Duodenal mucosa (tissue), 2 donors: Measurements from ENCODE around the gene URM1.

Experiments
- H3K27ac ChIP-seq: one replicate; pipeline ENCODE4 v1.7.0; 2013; ENCODE audit warnings: low read depth, low read length
- H3K27me3 ChIP-seq, 2 donors: one replicate each; pipeline ENCODE4 v1.7.0; 2013; ENCODE audit warnings: low read length in 2 of 2, control low read depth in 1 of 2; ENCODE audit not compliant: insufficient read depth in 2 of 2, control insufficient read depth in 1 of 2
- H3K36me3 ChIP-seq, 2 donors: one replicate each; pipeline ENCODE4 v1.7.0; 2013; ENCODE audit warnings: low read length in 2 of 2, control low read depth in 1 of 2; ENCODE audit not compliant: insufficient read depth in 2 of 2, control insufficient read depth in 1 of 2
- H3K4me1 ChIP-seq, 2 donors: one replicate each; pipeline ENCODE4 v1.7.0; 2013; ENCODE audit warnings: low read length in 2 of 2, control low read depth in 1 of 2; ENCODE audit not compliant: insufficient read depth in 2 of 2, control insufficient read depth in 1 of 2
- H3K4me3 ChIP-seq, 2 donors: one replicate each; pipeline ENCODE4 v1.7.0; 2013; ENCODE audit warnings: low read length in 2 of 2, low read depth in 1 of 2
- H3K9ac ChIP-seq, 2 donors: one replicate each; pipeline ENCODE4 v1.7.0; 2013; ENCODE audit warnings: low read length in 2 of 2, low read depth in 1 of 2
- H3K9me3 ChIP-seq, 2 donors: one replicate each; pipeline ENCODE4 v1.7.0; 2013; ENCODE audit warnings: low read length in 2 of 2, control low read depth in 1 of 2; ENCODE audit not compliant: control insufficient read depth in 1 of 2

URM1 gene

DNA sequence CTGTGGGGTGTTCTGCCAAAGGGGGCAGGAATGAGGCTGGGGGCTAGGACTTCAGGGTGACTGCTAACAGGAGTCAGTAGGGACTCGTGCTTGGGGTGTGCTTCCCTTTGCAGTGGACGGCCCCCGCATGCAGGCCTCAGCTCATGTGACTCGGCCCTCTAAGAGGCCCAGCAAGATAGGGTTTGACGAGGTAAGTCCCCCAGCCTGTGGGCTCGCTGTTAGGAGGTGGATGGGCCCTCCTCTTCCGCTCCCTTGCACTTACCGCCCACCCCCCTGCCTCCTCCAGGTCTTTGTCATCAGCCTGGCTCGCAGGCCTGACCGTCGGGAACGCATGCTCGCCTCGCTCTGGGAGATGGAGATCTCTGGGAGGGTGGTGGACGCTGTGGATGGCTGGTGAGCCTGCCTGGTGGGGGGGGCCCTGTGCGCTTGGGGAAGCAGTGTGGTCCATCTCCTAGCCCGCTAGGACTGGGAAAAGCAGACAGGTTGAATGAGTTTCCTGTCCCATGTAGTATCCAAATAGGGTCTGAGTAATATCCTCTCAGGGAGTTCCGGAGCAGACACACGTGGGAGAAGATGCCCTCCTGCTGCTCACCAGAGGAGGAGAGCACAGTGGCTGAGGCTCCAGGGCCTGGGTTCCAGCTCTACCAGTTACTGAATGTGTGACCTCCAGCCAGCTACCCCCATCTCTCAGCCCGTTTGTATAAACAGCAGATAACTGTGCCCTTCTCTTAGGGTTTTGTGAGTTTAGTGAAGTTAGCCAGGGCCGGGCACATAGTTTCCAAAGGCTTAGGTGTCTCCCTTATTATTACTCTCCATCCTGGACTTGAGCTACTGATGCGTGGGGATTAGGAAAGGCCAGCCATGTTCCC, 57.7 kb downstream of the URM1 start:
- no peak overlapping the region for H3K9ac ChIP-seq
- no peaks in the 10 kb centered on the region for H3K4me1 ChIP-seq
- H3K36me3 ChIP-seq: no peaks in the 10 kb centered on the region
- H3K4me3 ChIP-seq: no peak overlapping the region
- no peak overlapping the region for H3K27ac ChIP-seq
- no peaks in the 10 kb centered on the region for H3K27me3 ChIP-seq
- H3K9me3 ChIP-seq: no peaks in the 10 kb centered on the region

DNA sequence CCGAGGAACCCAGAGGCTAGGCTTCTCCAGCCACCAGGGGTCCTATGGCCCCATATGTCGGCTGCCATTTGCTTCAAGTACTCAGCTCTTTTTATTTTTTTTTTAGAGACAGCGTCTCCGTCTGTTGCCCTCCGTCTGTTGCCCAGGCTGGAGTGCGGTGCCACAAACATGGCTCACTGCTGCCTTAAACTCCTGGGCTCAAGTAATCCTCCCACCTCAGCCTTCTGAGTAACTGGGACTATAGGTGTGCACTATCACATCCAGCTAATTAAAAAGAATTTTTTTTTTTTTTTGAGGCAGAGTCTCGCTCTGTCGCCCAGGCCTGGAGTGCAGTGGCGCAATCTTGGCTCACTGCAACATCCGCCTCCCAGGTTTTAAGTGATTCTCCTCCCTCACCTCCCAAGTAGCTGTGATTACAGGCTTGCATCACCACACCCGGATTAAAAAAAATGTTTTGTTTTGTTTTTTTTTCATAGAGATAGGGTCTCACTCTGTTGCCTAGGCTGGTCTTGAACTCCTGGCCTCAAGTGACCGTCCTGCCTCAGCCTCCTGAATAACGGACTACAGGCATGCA, 58.4 kb downstream of the URM1 start:
- no peaks in the 10 kb centered on the region for H3K36me3 ChIP-seq
- no peaks in the 10 kb centered on the region for H3K27me3 ChIP-seq
- H3K4me3 ChIP-seq: no peak overlapping the region
- H3K27ac ChIP-seq: no peak overlapping the region
- no peaks in the 10 kb centered on the region for H3K4me1 ChIP-seq
- H3K9me3 ChIP-seq: no peaks in the 10 kb centered on the region
- H3K9ac ChIP-seq: no peak overlapping the region

DNA sequence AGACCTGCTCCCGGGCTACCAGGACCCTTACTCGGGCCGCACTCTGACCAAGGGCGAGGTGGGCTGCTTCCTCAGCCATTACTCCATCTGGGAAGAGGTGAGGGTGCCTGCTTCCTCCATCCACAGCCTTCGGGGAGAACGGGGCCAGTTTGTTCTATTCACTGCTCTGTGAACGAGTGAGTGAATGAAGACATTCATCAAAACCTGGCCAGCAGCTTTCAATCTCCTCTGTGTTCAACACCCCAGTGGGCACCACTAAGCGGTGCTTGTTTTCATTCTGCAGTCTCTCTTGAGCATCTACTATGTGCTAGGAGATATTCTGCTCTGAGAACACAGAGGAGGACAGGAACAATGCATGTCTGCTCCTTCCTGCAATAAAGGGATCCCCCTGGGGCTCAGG, 60.0 kb downstream of the URM1 start:
- Histone ChIP-seq H3K27me3 (no peaks in the 10 kb centered on the region), H3K9me3 (no peaks in the 10 kb centered on the region), H3K27ac (no peak overlapping the region), H3K36me3 (no peaks in the 10 kb centered on the region), H3K4me3 (no peak overlapping the region), H3K9ac (no peak overlapping the region), H3K4me1 (no peaks in the 10 kb centered on the region)

DNA sequence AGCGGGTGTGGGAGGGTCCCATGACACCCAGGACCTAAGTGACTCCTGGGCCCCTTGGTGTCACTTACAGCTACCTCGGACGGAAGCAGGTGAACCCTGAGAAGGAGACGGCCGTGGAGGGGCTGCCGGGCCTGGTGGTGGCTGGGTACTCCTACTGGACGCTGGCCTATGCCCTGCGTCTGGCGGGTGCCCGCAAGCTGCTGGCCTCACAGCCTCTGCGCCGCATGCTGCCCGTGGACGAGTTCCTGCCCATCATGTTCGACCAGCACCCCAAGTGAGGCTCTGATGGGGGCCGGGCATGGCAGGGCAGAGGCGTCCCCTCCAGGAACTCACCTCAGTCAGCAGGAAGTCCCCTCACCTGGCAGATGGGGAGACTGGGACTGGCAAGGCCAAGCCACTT, 63.2 kb downstream of the URM1 start:
- Histone ChIP-seq H3K9me3 (no peaks in the 10 kb centered on the region), H3K4me1 (peaks cover 0 to 8% of the 10 kb centered on the region in 2 donors), H3K9ac (no peak overlapping the region), H3K27me3 (no peaks in the 10 kb centered on the region), H3K4me3 (no peak overlapping the region), H3K36me3 (no peaks in the 10 kb centered on the region), H3K27ac (no peak overlapping the region)

DNA sequence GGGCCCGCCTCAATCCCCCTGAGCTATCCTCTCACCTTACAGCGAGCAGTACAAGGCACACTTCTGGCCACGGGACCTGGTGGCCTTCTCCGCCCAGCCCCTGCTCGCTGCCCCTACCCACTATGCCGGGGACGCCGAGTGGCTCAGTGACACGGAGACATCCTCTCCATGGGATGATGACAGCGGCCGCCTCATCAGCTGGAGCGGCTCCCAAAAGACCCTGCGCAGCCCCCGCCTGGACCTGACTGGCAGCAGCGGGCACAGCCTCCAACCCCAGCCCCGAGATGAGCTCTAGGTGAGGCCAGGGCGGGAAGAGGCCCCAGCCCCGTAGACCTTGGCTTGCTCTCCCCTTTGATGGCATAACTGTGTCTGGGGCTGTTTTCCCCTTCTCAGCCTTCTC, 64.4 kb downstream of the URM1 start:
- Histone ChIP-seq H3K9ac (no peak overlapping the region), H3K4me3 (no peak overlapping the region), H3K9me3 (no peaks in the 10 kb centered on the region), H3K36me3 (no peaks in the 10 kb centered on the region), H3K27ac (no peak overlapping the region), H3K27me3 (no peaks in the 10 kb centered on the region), H3K4me1 (peaks cover 0 to 8% of the 10 kb centered on the region in 2 donors)

DNA sequence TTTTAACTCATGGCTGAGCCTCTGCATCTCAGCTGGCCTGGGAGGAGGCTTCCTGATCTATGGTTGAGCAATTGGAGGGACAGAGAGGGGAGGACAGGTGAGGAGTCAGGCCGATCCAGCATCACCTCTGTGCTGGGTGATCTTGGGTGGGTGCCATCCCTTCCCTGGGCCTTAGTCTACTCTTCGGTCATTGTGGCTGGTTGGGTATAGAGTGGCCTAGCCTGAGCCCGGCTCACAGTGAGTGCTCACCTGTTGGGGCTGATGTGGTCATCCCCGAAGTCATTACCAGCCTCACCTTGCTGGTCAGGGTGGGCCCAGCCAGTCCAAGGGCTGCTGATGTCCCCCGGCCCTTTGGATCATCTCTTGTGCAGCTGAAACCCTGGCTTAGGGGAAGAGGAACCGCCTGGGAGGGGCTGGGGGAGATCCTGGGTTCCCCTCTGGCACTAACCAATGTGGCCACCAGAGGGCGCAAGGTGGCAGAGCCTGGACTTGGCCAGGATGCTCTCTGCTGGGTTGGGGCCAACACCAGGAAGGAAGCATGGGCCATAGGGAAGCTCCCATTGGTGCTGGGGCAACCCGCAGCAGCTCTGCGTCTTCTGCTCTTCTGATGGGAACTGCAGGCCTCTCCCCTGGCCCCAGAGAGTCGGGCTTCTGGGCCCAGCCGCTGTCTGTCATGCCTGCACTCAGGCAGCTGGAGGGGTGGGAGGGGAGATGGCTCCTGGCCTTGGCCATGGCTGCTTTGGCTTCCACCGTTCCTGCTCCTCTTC, 67.4 kb downstream of the URM1 start:
- no peaks in the 10 kb centered on the region for H3K9me3 ChIP-seq
- H3K27me3 ChIP-seq: no peaks in the 10 kb centered on the region
- no peak overlapping the region for H3K4me3 ChIP-seq
- H3K9ac ChIP-seq: peak overlapping the region in 1 of 2 donors; percentile 3
- no peak overlapping the region for H3K27ac ChIP-seq
- no peaks in the 10 kb centered on the region for H3K36me3 ChIP-seq
- peaks cover 0 to 8% of the 10 kb centered on the region in 2 donors for H3K4me1 ChIP-seq

DNA sequence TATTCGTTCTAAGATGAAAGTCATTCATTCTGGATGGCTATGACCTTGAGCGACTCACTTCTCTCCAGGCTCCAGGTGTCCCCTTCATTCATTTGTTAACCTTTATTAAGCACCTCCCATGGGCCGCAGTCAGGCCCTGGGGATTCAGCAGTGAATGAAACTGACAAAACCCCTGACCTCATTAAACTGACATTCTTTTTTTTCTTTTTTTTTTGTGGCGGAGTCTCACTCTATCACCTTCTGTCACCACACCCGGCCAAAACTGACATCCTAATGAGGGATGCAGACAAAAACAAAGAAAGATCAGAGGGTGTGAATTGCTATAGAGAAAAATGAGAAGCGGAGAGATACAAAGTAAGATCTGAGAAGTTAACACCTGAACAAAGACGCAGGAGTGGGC, 68.1 kb downstream of the URM1 start:
- Histone ChIP-seq H3K9ac (no peak overlapping the region), H3K9me3 (no peaks in the 10 kb centered on the region), H3K4me3 (no peak overlapping the region), H3K27ac (no peak overlapping the region), H3K4me1 (peaks cover 0 to 8% of the 10 kb centered on the region in 2 donors), H3K36me3 (no peaks in the 10 kb centered on the region), H3K27me3 (no peaks in the 10 kb centered on the region)
